Cortex of kidney (tissue), 1 donor: ENCODE data around the gene CCBE1.
"Not testable (repeated sequence)": the region's sequence is repeated elsewhere in the genome, so short reads cannot be mapped to it uniquely, and the experiment has no call there.

Source experiments
- DNase-seq: peaks from one replicate; lab custom pipeline; 2025; lab: John Stamatoyannopoulos, UW

Gene CCBE1

DNA sequence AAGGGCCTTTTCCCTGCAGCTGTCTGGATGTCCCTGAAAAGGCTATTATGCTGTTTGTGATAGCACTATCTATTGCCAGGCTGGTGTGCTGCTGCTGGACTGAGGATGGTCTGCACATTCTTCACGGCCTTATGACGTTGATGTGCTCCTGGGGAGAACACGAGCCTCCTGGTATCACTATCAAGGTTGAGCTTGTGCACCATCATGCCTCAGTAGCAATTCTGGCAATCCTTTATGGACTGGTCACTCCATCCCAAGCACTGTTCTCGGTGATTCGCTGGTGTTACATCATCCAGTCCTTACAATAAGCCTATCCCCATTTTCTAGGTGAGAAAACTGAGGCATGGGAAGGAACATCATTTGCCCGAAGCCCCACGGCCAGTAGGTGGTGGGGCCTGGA lies 18.2 kb upstream of the CCBE1 start:
- no peak for DNase-seq

GRCh38 chr18:59714096-59714495 lies 16.9 kb upstream of the CCBE1 start:
- not testable (repeated sequence) for DNase-seq

DNA sequence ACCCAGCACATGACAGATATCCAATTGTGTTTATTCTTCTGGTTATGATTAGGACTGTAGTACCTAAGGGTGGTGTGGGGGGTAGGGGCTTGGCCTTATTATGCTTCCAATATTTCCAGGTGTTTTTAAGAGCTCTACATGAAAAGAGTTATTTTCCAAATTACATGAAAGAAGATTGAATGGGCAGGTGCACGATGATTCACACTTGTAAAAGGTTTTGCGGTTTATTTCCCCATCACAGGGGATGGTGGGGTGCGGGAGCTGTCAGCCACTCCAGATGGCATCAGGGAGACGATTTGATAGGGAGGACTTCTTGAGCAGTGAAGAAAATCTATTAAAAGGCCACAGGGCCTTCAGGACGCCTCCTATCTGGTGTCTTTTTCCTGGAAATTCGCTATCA lies 15.1 kb upstream of the CCBE1 start:
- DNase-seq: no peak

GRCh38 chr18:59708988-59709387 lies 11.8 kb upstream of the CCBE1 start:
- no peak for DNase-seq

GRCh38 chr18:59707306-59707705 lies 10.1 kb upstream of the CCBE1 start:
- DNase-seq: no peak

GRCh38 chr18:59706499-59706898 lies 9.3 kb upstream of the CCBE1 start:
- no peak for DNase-seq

DNA sequence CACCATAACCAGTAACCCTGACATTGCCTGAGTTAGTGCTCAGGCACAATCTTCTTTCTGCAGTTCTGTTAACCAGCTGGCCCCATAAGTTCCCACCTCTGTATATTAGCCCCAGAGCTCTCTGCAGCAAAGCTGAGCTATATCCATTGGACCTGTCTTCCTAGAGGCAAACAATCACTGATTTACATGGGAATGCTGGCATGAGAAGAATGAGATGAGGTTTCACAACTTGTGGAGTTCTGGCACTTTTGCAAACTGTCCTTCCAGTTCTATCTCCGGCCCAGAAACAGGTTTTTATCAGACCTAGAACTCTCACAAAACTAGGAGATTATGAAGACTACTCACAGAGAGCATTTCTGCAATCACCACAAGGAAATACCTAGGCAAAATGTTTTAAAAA lies 7.9 kb upstream of the CCBE1 start:
- no peak for DNase-seq

- DNase-seq: no peak
Measured at GRCh38 chr18:59704146-59704545, 6.9 kb upstream of the CCBE1 start.

DNA sequence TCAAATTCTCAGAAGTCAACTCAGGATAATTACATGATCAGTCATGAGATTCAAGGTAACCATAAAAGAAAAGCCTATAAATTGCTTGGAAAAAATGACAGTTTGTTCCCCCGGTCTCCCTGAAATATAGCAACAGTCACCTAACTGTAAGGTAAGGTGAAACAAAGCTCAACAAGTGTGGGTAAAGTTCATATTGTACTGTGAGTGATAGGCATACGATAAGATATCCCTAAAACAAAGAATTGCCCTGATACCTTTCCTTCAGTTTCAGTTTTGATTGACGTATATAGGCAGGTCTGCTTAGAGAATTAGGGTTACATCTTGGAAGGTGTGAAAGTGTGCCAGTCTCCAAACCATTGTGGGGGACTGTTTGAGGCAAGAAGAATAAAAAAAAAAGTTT lies 4.0 kb upstream of the CCBE1 start:
- no peak for DNase-seq

DNA sequence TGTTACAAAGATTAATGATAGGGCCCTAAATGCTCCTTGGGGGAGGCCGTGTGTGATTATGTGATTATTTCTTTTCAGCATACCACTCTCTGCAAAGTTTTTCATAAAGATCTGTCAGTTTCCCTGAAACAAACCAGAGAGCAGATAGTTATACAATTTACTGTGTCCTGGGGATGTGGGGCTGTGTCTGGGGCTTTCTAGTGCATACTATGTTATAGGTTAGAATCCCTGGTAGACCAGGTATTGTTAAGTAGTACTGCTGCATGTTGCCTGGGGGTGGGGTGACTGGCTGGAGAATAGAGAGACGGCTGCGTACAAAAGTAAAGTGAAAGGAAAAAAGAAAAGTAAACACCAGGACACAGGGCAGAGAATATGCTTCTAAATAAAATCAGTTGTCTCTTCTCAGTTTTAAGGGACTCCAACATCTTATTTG lies 3.3 kb upstream of the CCBE1 start:
- DNase-seq: no peak

DNA sequence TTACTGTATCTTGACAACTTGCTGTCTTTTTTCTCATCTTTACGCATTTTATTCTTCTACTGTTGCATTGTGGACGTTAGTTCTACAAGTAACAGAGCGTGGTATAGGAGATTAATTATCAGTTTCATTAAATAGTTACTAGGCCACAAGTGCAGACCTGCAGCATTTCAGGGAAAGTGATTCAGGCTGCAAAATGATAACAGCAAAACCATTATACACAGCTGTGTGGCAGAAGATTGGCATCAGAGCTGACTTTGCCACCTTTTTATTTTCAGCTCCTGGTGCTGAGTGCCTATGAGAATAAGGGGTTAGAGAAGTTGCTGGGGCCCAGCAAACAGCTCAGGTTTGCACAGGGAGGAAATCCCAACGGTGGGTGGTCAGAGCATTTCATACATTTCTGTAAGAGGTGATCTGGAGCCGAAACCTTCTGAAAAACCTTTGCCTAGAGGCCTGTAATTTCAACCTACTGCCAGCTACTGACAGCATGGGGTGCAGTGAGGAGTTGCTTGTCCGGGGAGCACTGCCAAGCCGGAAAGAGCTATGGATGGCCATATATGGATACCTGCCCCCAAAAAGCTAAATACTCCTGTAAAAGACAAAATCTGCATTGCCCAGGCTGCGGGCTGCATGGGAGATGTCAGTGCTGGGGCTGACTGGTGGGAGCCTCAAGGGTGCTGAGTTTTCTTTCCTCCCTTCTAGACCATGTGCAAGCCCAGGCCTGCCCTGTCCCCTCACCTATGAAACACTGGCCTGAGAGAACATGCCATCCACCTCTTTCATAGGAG lies 2.7 kb upstream of the CCBE1 start:
- DNase-seq: no peak

DNA sequence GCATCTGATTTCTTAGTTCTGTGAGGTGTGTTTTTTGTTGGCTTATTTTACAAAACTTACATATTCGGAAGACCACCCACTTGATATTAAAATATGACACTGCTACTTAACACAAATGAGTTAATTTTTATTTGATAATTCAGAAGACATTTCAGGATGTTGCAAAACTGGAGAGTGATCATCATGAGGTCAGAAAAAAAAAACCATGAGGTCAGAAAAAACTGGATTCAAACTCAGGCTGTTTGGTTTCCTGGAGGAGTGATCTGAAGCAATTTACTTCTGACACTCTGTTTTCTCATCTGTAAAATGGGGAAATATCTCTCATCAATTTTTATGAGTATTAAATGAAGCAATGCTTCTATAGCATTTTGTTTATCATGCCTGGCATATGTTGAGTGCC lies 1.8 kb upstream of the CCBE1 start:
- DNase-seq: no peak

GRCh38 chr18:59696311-59697235 lies 650 bp downstream of the CCBE1 start:
- DNase-seq: no peak

- DNase-seq: no peak
Measured at GRCh38 chr18:59695551-59695950, 1.7 kb downstream of the CCBE1 start.

- no peak for DNase-seq
Measured at GRCh38 chr18:59694824-59695223, 2.4 kb downstream of the CCBE1 start.

DNA sequence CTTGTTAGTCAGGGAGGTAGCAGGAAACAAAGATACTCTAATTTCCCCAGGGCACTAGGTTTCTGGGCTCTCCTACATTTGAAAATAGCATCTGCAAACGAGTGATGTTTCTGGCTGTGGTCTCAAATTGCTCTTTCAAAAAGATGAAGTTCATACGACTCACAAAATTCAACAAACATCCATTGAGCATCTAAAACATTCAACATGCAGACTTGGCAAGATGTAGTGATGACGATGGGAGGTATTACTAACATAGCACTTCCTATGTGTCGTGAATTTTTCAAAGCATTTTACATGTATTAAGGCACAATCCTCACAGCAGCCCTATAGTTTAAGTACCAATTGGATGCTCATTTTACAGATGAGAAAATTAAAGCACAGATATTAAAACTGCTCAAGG lies 5.2 kb downstream of the CCBE1 start:
- no peak for DNase-seq

- no peak for DNase-seq
Measured at GRCh38 chr18:59690996-59691395, 6.2 kb downstream of the CCBE1 start.

GRCh38 chr18:59690186-59690982 lies 6.8 kb downstream of the CCBE1 start:
- DNase-seq: no peak

DNA sequence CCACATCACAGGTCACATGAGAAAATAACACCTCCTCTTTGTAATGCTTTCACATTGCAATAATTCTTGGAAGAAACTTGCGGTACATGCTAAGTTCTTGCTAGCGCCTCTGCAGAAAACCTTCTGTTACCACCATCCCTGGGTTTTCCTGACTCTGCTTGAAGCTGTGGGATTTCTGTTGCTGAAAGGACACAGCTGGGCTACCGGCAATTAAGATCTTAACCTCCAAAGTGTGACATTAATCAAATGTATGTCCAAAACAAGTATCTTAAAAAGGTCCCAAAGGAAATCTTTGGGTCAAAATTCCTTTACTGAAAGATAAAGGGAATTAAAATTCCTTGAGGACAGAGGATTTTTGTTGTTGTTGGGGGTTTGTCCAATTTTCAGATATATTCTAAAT lies 7.5 kb downstream of the CCBE1 start:
- no peak for DNase-seq

DNA sequence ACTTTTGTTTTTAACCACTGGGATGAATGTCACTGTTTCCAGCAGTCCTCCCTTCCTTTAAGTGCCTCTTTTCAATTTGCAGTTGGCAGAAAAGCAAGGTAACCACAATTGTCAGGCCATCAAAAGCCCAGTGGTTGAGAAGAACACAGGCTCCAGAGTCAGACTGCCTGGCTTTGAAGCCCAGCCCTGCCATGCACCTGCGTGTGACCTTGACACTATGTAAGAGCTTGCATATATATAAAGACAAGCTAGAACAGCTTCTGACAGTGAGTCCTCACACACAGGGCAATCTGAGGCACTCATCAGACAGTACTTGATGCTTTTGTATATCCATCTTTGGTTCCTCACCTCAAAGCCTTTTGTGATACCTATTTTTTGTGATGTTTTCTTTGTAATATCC lies 11.0 kb downstream of the CCBE1 start:
- no peak for DNase-seq

GRCh38 chr18:59685501-59685900 lies 11.7 kb downstream of the CCBE1 start:
- DNase-seq: no peak

GRCh38 chr18:59684777-59685176 lies 12.4 kb downstream of the CCBE1 start:
- no peak for DNase-seq
